GM19397 (cell line): Measurements from ENCODE around the gene OPN1SW.

ENCODE experiments used
- ATAC-seq: cut with Tn5 transposase; IDR thresholded peaks from one replicate; pipeline ENCODE4 v1.9.1; 2021; ENCODE audit warnings: mild to moderate bottlenecking, moderate library complexity; ENCODE audit not compliant: unreplicated experiment

The OPN1SW gene

GRCh38 chr7:128794020-128794419 is 18.4 kb upstream of the OPN1SW start:
- ATAC-seq: no peak

- ATAC-seq: no peak
Measured at GRCh38 chr7:128793181-128793547, 17.6 kb upstream of the OPN1SW start.

DNA sequence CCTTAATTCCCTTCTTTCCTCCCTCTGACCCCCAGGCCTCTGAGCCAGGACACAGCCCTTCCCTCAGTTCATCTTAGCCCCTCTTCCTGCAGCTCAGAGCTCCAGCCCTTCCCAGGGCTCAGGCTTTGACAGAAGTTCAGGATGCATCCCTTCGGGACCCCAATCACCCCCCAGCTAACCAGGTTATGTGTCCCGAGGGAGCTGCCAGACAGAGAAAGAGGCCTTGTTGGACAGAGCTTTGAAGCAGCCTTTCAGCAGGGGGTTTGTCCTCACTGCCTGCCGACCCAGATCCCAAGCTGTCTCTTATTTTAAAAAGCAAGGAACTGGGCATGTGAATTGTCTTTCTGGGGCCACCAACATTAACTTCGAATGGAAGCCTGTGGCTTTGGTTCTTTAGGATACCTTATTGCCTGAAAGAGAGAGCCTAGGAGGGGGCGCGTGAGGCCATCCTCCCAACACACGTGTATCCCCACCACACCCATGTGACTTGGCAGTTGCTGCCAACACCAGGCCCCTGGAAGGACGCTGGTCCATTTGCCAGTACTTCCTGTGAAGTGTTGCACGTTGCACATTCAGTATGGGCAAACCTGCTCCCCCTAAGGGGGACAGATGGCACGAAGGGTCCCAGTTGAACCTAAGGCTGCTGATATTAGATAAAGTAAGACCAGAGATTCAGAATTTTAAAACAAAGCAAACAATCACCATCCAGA is 17.0 kb upstream of the OPN1SW start:
- ATAC-seq: no peak

DNA sequence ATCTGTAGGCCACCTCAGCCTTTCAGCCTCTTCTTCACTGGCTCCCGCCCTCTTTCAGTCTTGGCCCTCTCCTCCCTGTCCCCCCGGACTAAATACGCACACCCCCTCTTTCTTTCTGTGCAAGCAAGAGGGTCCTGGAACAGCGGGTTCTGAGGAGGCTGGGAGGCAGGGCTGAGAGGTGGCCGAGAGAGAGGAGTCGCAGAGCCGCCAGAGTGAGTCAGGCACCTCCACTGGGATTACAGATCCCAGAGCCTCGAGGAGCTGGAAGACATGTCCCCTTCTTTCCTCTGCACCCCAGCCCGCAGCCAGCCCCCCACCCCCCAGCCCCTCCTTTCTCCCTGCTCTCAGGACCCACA is 16.4 kb upstream of the OPN1SW start:
- no peak for ATAC-seq

- peak; percentile 85 for ATAC-seq
Measured at GRCh38 chr7:128791121-128791971, 15.8 kb upstream of the OPN1SW start, which contains the start of gene CCDC136. CCDC136 (plus strand) TSS chr7:128791968; CDS start chr7:128792412, 444 bp downstream.

- peak; percentile 6 for ATAC-seq
Measured at GRCh38 chr7:128790315-128791041, 14.9 kb upstream of the OPN1SW start.

DNA sequence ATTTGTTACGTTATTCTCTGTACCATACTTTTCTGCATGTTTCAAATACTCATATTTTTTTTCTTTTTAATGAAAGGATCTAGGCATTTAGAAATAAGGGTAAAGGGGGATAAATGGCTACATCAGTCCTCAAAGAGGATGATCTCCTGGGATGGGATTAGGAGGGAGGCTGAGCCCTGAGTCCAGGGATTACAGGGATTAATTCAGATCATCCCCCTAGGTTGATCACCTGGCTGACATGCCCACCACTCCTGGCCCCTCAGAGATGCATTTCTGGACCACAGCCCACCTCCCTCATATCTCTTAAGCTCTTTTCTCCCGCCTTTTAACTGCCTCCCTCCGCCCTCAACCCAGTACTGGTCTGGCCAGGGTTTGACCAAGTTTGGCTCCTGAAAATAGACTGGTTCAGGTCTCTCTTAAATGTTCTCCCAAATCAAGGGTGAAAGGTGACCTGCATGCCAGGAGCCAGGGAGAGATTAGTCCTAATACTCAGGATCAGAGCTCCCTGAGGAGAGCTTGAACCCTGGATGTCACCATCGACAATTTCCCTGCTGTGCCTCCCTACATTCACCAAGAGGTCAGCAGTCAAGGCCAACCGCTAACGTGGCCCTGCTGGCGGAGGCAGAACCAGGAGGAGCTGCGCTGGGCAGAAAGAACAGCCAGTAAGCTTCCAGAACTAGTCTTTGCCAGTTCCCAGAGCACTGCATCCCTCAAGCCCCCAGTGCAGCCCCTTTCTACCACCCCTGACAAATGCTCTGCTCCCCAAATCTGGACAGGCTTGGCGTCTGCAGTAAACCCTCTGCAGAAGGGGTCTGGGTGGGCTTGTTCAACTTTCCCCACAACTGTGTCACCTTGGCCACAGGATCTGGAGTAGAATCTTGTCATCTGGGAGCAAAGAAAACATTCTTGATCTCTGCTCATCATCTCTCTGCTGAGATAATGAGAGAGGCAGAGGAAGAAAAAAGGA is 13.1 kb upstream of the OPN1SW start:
- ATAC-seq: no peak

- no peak for ATAC-seq
Measured at GRCh38 chr7:128785738-128786137, 10.1 kb upstream of the OPN1SW start.

- ATAC-seq: no peak
Measured at GRCh38 chr7:128783143-128783861, 7.7 kb upstream of the OPN1SW start.

DNA sequence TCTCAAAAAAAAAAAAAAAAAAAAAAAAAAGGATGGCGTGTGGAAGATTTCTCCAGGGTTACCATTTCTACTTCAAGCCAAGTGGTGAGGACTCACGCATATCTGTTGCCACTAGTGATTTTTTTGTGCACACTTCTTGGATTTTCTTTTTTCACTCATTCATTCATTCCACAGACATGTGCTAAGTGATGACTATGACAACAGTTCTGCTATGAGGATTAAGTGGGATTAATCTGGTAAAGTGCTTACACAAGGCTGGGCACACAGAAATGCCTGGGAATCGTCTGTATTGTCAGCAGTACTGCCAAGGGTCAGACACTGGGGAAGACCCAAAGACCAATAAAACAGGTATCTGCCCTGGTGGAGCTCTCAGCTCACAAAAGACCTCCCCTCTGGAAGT is 6.3 kb upstream of the OPN1SW start:
- ATAC-seq: no peak

DNA sequence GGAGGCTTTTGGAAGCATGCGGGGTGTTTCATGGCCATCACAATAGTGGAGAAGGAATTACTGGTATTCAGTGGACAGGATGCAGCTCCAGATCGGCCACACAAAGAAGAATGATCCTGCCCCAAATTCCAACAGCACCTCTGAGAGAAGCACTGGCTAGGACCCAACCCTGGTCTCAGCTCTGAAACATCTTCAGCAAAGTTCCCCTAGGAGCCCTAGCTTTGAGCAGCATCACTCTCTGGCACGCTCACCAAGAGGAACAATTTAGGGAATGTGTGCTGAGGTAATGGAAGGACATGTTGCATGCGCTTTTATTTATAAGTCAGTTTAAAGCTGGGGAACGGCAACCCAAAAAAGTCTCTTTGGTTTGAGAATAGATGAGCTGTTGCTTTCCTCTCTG is 5.5 kb upstream of the OPN1SW start:
- no peak for ATAC-seq

GRCh38 chr7:128778946-128779345 is 3.4 kb upstream of the OPN1SW start:
- no peak for ATAC-seq

DNA sequence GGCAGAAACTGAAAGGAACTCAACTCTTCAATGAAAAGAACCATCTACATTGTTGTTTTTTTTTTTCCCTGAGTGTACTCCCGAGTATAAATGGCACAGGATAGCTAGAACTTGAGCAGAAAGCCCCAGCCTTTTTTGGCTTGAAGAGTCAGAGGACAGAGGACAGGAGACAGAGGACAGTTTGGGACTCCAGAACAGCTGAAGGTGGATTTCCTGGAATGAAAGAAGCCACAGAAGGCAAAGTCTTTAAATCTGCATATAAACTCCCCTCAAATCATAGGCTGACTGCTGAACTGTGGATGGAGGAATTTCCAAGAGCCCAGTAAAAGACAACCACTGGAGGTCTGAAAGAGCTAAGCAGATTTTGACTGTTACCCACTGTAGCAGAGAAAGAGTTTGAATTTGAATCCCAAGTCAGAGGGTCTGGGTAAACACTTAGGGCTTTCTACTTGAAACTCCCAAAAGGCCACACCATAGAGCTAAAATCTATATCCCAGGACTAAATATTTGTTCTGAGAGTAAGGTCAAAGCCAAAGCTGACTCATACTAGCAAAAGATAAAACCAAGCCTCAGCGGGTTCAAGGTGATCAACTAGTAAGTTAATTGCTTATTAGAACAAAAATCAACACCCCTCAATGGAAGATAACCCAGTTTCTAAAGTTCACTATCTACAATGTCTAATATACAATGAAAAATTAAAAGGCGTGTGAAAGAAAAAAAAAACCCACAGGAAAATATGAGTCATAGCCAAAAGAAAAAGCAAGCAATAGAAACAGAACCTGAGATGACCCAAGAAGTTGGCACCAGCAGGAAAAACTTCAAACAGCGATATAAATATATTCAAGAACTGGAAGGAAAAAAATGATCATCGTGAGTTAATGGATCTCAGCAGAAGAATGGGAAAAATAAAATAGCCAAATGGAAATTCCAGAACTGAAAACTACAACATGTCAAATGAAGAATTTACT is 1.8 kb upstream of the OPN1SW start:
- ATAC-seq: no peak

GRCh38 chr7:128774921-128775320 is 673 bp downstream of the OPN1SW start:
- ATAC-seq: no peak

- ATAC-seq: no peak
Measured at GRCh38 chr7:128774029-128774689, 1.4 kb downstream of the OPN1SW start.

GRCh38 chr7:128773604-128774003 is 2.0 kb downstream of the OPN1SW start:
- no peak for ATAC-seq

DNA sequence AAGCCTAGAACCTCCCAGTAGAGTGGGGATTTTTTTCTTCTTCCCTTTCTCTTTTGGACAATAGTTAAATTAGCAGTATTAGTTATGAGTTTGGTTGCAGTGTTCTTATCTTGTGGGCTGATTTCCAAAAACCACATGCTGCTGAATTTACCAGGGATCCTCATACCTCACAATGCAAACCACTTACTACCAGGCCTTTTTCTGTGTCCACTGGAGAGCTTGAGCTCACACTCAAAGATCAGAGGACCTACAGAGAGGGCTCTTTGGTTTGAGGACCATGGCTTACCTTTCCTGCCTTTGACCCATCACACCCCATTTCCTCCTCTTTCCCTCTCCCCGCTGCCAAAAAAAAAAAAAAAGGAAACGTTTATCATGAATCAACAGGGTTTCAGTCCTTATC is 5.4 kb downstream of the OPN1SW start:
- ATAC-seq: no peak

DNA sequence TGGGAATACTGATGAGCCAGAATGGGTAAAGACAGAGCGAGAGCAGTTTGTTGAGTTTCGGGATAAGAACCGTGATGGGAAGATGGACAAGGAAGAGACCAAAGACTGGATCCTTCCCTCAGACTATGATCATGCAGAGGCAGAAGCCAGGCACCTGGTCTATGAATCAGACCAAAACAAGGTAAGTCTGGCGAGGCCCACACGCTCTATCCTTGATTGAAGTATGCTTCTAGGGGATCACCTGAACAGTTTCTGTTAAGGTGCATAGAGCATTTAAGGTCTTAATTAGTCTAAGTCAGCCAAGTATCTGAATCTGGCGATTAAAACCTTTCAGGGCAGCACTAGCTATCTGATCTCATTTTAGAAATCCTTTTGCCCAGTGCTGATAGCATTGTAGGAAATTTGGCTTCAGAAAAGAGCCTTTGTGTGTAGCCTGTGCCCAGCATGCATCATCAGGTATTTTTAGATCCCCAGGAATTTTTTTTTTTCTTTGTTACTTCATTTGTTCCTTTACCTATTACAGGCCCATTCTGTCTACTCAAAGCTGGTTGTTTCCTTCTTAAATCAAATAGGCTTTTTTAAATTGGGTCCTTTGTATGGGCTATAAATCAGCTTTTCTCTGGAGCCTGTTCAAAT is 8.0 kb downstream of the OPN1SW start:
- no peak for ATAC-seq
